WTC11 (cell line): Measurements from ENCODE around the gene LRRC57.

Source experiments
- FOXK1 ChIP-seq: sonication (generic); formaldehyde crosslinking; IDR thresholded peaks from 2 replicates; pipeline ENCODE4 v1.8.0; 2022; ENCODE audit warnings: mild to moderate bottlenecking, moderate library complexity, missing genetic modification reagents
- GRHL2 ChIP-seq: fragments of 250-450 bp; sonication (Bioruptor Pico); IDR thresholded peaks from 2 replicates; pipeline ENCODE4 v1.8.0; 2022; ENCODE audit warnings: mild to moderate bottlenecking, moderate library complexity; ENCODE audit not compliant: insufficient replicate concordance, severe bottlenecking
- TCF7 ChIP-seq: sonication (generic); formaldehyde crosslinking; IDR thresholded peaks from 2 replicates; pipeline ENCODE4 v1.8.0; 2022; ENCODE audit warnings: mild to moderate bottlenecking, low read depth, missing genetic modification reagents, moderate library complexity
- TF ChIP-seq, protein P1 (sequence below): sonication (generic); formaldehyde crosslinking; IDR thresholded peaks from 2 replicates; pipeline ENCODE4 v1.8.0; 2022; ENCODE audit warnings: mild to moderate bottlenecking, missing genetic modification reagents
- TF ChIP-seq, protein P2 (sequence below): fragments of 200-600 bp; IDR thresholded peaks from 2 replicates; pipeline ENCODE4 v1.8.0; 2022; ENCODE audit warnings: antibody characterized with exemption
- TF ChIP-seq, protein P3 (sequence below): fragments of 250-450 bp; sonication (Bioruptor Pico); IDR thresholded peaks from 2 replicates; pipeline ENCODE4 v1.9.0; 2021; ENCODE audit warnings: mild to moderate bottlenecking

GRCh38 chr15:42510258-42511006 lies 38.2 kb downstream of the LRRC57 start:
- TF ChIP-seq, protein P1, sequence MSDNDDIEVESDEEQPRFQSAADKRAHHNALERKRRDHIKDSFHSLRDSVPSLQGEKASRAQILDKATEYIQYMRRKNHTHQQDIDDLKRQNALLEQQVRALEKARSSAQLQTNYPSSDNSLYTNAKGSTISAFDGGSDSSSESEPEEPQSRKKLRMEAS, result no peak
- TF ChIP-seq TCF7 (CRISPR knock-in tag), result no peak
- TF ChIP-seq, protein P2, sequence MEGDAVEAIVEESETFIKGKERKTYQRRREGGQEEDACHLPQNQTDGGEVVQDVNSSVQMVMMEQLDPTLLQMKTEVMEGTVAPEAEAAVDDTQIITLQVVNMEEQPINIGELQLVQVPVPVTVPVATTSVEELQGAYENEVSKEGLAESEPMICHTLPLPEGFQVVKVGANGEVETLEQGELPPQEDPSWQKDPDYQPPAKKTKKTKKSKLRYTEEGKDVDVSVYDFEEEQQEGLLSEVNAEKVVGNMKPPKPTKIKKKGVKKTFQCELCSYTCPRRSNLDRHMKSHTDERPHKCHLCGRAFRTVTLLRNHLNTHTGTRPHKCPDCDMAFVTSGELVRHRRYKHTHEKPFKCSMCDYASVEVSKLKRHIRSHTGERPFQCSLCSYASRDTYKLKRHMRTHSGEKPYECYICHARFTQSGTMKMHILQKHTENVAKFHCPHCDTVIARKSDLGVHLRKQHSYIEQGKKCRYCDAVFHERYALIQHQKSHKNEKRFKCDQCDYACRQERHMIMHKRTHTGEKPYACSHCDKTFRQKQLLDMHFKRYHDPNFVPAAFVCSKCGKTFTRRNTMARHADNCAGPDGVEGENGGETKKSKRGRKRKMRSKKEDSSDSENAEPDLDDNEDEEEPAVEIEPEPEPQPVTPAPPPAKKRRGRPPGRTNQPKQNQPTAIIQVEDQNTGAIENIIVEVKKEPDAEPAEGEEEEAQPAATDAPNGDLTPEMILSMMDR, result no peak
- TF ChIP-seq, protein P3, sequence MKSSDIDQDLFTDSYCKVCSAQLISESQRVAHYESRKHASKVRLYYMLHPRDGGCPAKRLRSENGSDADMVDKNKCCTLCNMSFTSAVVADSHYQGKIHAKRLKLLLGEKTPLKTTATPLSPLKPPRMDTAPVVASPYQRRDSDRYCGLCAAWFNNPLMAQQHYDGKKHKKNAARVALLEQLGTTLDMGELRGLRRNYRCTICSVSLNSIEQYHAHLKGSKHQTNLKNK (CRISPR knock-in tag), result no peak
- TF ChIP-seq GRHL2 (CRISPR knock-in tag), result no peak
- TF ChIP-seq FOXK1, result no peak
